Epithelial cell of proximal tubule (primary cell): Measurements from ENCODE around the gene AIG1. TPM values are rescaled to one million over a fixed set of nuclear protein-coding genes. Genes with fewer than 3 reads are reported as not detected.

Source experiments
- DNase-seq: peaks from one replicate; pipeline ENCODE4 v3.0.0-alpha.2; 2011; ENCODE audit warnings: low read depth
- H3K4me3 ChIP-seq: 2 replicates; pipeline ENCODE4 v1.5.1; 2011; ENCODE audit warnings: low read depth, mild to moderate bottlenecking, low read length
- CTCF ChIP-seq: conservative IDR thresholded peaks from 2 replicates; pipeline ENCODE4 v1.5.1; 2012; ENCODE audit warnings: low read depth, mild to moderate bottlenecking, low read length
- total RNA-seq: library from RNA; depleted of rRNA; stranded (reverse); fragments of >200 nt; gene quantifications from 2 replicates; pipeline ENCODE4 v1.2.3, GENCODE V29; 2015

Gene AIG1
- total RNA-seq, 1 donor from 2014 or later: 40.8 TPM

GRCh38 chr6:143232849-143233248 lies 172.2 kb downstream of the AIG1 start:
- no peak overlapping the region for H3K4me3 ChIP-seq
- peak; percentile 85 for TF ChIP-seq CTCF
- DNase-seq: no peak

GRCh38 chr6:143233554-143234285 lies 173.0 kb downstream of the AIG1 start:
- no peak for TF ChIP-seq CTCF
- DNase-seq: no peak
- no peak overlapping the region for H3K4me3 ChIP-seq

DNA sequence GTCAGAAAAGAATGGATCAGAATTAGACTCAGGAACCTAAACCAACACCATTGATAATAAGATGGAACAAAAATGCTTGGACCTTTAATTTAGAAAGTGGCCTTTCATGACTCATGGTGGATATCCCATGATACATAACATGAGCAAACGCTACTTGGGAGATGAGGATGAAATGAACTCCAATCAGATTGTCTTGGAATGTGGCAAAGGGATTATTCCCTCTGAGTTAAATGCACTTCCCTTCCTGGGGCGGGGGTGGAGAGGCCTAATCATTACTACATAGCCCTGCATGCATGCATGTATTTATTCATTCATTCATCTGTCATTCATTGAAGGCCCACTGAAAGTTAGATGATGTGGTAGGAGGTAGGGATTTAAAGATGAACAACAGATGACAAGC lies 174.0 kb downstream of the AIG1 start:
- TF ChIP-seq CTCF: no peak
- DNase-seq: no peak
- no peak overlapping the region for H3K4me3 ChIP-seq

GRCh38 chr6:143236151-143236798 lies 175.6 kb downstream of the AIG1 start:
- no peak for TF ChIP-seq CTCF
- DNase-seq: no peak
- no peak overlapping the region for H3K4me3 ChIP-seq

DNA sequence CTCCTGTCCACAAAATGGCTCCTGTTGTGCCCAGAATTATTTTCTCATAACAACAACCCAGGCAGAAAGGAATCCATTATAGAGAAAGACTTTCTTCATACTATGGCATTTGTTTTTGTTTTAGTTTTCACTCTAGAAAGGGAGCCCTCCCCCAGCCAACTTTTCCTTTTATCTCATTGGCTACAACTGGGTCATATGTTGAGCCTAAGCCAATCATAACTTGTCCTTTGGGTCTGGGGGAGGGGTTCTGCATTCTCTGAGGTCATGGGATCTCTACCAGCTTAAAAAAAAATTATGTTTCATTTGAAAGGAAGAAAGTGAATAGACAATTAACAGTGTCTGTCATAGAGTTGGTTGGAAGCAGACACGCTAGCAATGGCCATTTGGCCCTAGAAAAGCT lies 177.6 kb downstream of the AIG1 start:
- no peak for DNase-seq
- no peak for TF ChIP-seq CTCF
- no peak overlapping the region for H3K4me3 ChIP-seq

GRCh38 chr6:143241111-143241510 lies 180.4 kb downstream of the AIG1 start:
- DNase-seq: no peak
- no peak overlapping the region for H3K4me3 ChIP-seq
- TF ChIP-seq CTCF: no peak

- TF ChIP-seq CTCF: no peak
- no peak overlapping the region for H3K4me3 ChIP-seq
- DNase-seq: no peak
Observed at GRCh38 chr6:143241911-143242310, 181.2 kb downstream of the AIG1 start.
